Hepatic stellate cell (primary cell): ENCODE measurements around the gene RIPK3.

Experiments used
- DNase-seq: peaks from one replicate; pipeline ENCODE4 v3.0.0; 2011; ENCODE audit warnings: low spot score

Gene RIPK3

GRCh38 chr14:24322672-24323071, 17.1 kb downstream of the RIPK3 start:
- no peak for DNase-seq

GRCh38 chr14:24321212-24321975, 18.4 kb downstream of the RIPK3 start:
- no peak for DNase-seq

GRCh38 chr14:24317141-24317928, 22.5 kb downstream of the RIPK3 start:
- DNase-seq, result peak; percentile 42

- DNase-seq, result no peak
Measured at GRCh38 chr14:24316597-24316950, 23.2 kb downstream of the RIPK3 start.

- peak; percentile 38 for DNase-seq
Measured at GRCh38 chr14:24315807-24316596, 23.8 kb downstream of the RIPK3 start.

GRCh38 chr14:24315243-24315806, 24.5 kb downstream of the RIPK3 start:
- DNase-seq, result no peak

- DNase-seq, result no peak
Measured at GRCh38 chr14:24314377-24315193, 25.2 kb downstream of the RIPK3 start.

- no peak for DNase-seq
Measured at GRCh38 chr14:24313913-24314312, 25.9 kb downstream of the RIPK3 start.

GRCh38 chr14:24312736-24313507, 26.9 kb downstream of the RIPK3 start:
- no peak for DNase-seq

GRCh38 chr14:24311837-24312615, 27.8 kb downstream of the RIPK3 start:
- DNase-seq, result no peak

GRCh38 chr14:24310646-24311604, 28.9 kb downstream of the RIPK3 start, which contains the start of gene LTB4R:
LTB4R (plus strand) TSS chr14:24311502; CDS start chr14:24315652, 4,150 bp downstream.
- peak; percentile 79 for DNase-seq

- no peak for DNase-seq
Measured at GRCh38 chr14:24310265-24310645, 29.5 kb downstream of the RIPK3 start.

GRCh38 chr14:24309538-24310264, 30.1 kb downstream of the RIPK3 start, which contains the start of gene LTB4R2:
LTB4R2 (plus strand) TSS chr14:24310140; CDS start chr14:24310665, 525 bp downstream.
- no peak for DNase-seq

- no peak for DNase-seq
Measured at GRCh38 chr14:24308342-24309124, 31.3 kb downstream of the RIPK3 start.

- DNase-seq, result peak; percentile 83
Measured at GRCh38 chr14:24307575-24308341, 32.0 kb downstream of the RIPK3 start, which contains the start of gene CIDEB. CIDEB (minus strand) TSS chr14:24307977; CDS start chr14:24307858, 119 bp downstream.

- DNase-seq, result no peak
Measured at GRCh38 chr14:24307156-24307574, 32.6 kb downstream of the RIPK3 start.
